Forelimb muscle (tissue), 1 donor: ENCODE measurements around the gene KRTAP10-8. TPM values are rescaled to one million over a fixed set of nuclear protein-coding genes. Genes with fewer than 3 reads are reported as not detected.

Experiments used
- polyA plus RNA-seq: library from polyadenylated mRNA; unstranded; fragments of 120-200 nt; gene quantifications from one replicate; pipeline ENCODE4 v1.2.1, GENCODE V29; 2013; ENCODE audit not compliant: insufficient read length

KRTAP10-8 gene
- polyA plus RNA-seq, 1 donor = not detected

Other genes with a start within 250 kb of the KRTAP10-8 start
- 2.2 TPM for gene LRRC3, start 156.6 kb upstream of the KRTAP10-8 start, polyA plus RNA-seq
- not detected for gene KRTAP10-1, start 71.9 kb upstream of the KRTAP10-8 start, polyA plus RNA-seq
- gene KRTAP10-2, start 60.6 kb upstream of the KRTAP10-8 start, polyA plus RNA-seq = not detected
- gene KRTAP10-3, start 53.3 kb upstream of the KRTAP10-8 start, polyA plus RNA-seq = not detected
- not detected for gene KRTAP10-4, start 38.4 kb upstream of the KRTAP10-8 start, polyA plus RNA-seq
- gene KRTAP10-5, start 31.5 kb upstream of the KRTAP10-8 start, polyA plus RNA-seq = not detected
- not detected for gene KRTAP10-6, start 19.6 kb upstream of the KRTAP10-8 start, polyA plus RNA-seq
- gene KRTAP10-7, start 11.5 kb upstream of the KRTAP10-8 start, polyA plus RNA-seq = not detected
- not detected for gene KRTAP10-9, start 15.0 kb downstream of the KRTAP10-8 start, polyA plus RNA-seq
- not detected for gene KRTAP10-10, start 25.3 kb downstream of the KRTAP10-8 start, polyA plus RNA-seq
- not detected for gene KRTAP10-11, start 34.3 kb downstream of the KRTAP10-8 start, polyA plus RNA-seq
- gene KRTAP12-4, start 42.6 kb downstream of the KRTAP10-8 start, polyA plus RNA-seq = not detected
- not detected for gene KRTAP12-3, start 45.9 kb downstream of the KRTAP10-8 start, polyA plus RNA-seq
- gene KRTAP12-2, start 54.8 kb downstream of the KRTAP10-8 start, polyA plus RNA-seq = not detected
- not detected for gene KRTAP12-1, start 70.1 kb downstream of the KRTAP10-8 start, polyA plus RNA-seq
- gene KRTAP10-12, start 85.1 kb downstream of the KRTAP10-8 start, polyA plus RNA-seq = not detected
- 0.13 TPM for gene TSPEAR, start 99.5 kb downstream of the KRTAP10-8 start, polyA plus RNA-seq
- 93.3 TPM for gene UBE2G2, start 189.7 kb downstream of the KRTAP10-8 start, polyA plus RNA-seq
- 60.2 TPM for gene SUMO3, start 206.0 kb downstream of the KRTAP10-8 start, polyA plus RNA-seq